Measurements from ENCODE around the gene TMEM259.

The TMEM259 gene

GRCh38 chr19:1061987-1062386, 41.1 kb upstream of the TMEM259 start:
- no peak for TF ChIP-seq CTCF (IDR thresholded peaks at IDR 0.05; ENCODE audit: borderline replicate concordance, insufficient read depth, low read depth, low read length)
- no peak overlapping the region for H3K4me3 ChIP-seq (ENCODE audit: low read depth, low read length)

DNA sequence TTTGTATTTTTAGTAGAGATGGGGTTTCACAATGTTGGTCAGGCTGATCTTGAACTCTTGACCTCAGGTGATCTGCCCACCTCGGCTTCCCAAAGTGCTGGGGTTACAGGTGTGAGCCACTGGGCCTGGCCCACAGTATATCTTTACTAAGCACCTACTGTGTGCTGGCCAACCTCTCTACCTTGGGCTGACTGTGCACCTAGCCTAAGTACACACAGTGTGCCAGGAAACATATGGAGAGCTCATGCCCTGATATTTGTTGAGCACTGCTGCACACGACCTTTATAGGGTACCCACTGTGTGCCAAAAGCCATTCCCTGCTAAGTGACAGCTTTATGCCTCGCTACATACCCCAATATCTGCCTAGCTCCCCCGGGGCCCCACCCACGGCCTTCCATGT, 39.8 kb upstream of the TMEM259 start:
- no peak for TF ChIP-seq CTCF (IDR thresholded peaks at IDR 0.05; ENCODE audit: borderline replicate concordance, insufficient read depth, low read depth, low read length)
- H3K4me3 ChIP-seq (ENCODE audit: low read depth, low read length): no peak overlapping the region

DNA sequence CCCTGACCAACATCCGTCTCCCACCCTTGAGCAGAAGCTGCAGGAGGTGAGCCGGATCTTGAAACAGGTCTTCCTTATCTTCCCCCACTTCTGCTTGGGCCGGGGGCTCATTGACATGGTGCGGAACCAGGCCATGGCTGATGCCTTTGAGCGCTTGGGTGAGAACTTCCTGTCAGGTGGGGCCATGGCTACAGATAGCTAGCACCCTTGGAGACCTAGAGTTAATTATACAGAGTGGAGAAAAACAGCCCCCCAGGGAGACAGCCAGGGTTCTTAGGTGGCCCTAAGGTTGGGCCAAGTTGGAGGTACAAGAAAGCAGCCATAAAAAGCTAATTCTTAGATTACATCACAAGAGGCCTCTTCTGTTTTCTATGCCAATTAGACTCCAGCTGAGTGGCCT, 37.2 kb upstream of the TMEM259 start:
- TF ChIP-seq CTCF (IDR thresholded peaks at IDR 0.05; ENCODE audit: borderline replicate concordance, insufficient read depth, low read depth, low read length): no peak
- no peak overlapping the region for H3K4me3 ChIP-seq (ENCODE audit: low read depth, low read length)

DNA sequence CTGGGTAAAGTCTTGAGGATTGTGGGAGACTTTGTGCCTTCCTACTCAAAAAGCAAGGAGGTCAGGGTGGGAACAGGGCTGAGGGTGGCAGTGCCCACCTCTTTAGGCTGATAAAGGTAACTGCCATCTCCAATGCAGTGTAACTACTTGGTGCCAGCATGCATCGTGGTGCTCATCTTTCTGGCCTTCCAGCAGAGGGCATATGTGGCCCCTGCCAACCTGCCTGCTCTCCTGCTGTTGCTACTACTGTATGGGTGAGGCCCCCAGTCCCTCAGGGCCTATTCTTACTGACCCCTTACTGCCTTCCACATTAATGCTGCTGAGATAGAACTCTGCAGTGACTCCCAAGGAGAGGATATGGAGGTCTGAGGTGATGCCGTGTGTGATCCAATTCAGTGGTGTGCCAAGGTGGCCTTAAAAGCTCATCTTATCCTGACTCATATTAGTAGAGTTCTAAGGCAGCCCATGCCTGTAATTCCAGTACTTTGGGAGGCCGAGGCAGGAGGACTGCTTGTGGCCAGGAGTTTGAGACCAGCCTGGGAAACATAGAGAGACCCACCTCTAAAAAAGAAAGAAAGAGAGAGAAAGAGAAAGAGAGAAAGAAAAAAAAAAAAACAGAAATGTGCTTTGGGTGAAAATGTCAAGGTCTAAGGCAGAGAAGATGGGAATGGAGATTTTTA, 36.4 kb upstream of the TMEM259 start:
- H3K4me3 ChIP-seq (ENCODE audit: low read depth, low read length): no peak overlapping the region
- TF ChIP-seq CTCF (IDR thresholded peaks at IDR 0.05; ENCODE audit: borderline replicate concordance, insufficient read depth, low read depth, low read length): peak; percentile 47

GRCh38 chr19:1055886-1056620, 35.1 kb upstream of the TMEM259 start:
- H3K4me3 ChIP-seq (ENCODE audit: low read depth, low read length): no peak overlapping the region
- TF ChIP-seq CTCF (IDR thresholded peaks at IDR 0.05; ENCODE audit: borderline replicate concordance, insufficient read depth, low read depth, low read length): no peak

DNA sequence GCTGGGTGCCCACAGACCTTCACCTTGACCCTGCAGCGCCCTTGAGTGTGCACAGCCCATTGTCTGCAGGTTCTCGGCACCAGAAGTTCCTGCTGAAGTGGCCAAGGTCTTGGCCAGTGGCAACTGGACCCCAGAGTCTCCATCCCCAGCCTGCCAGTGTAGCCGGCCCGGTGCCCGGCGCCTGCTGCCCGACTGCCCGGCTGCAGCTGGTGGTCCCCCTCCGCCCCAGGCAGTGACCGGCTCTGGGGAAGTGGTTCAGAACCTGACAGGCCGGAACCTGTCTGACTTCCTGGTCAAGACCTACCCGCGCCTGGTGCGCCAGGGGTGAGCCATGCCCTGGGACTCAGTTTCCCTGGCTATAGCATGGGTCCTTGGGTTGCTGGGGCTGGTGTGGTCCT, 34.1 kb upstream of the TMEM259 start:
- no peak overlapping the region for H3K4me3 ChIP-seq (ENCODE audit: low read depth, low read length)
- no peak for TF ChIP-seq CTCF (IDR thresholded peaks at IDR 0.05; ENCODE audit: borderline replicate concordance, insufficient read depth, low read depth, low read length)
